ENCODE results near the gene MCAT. TPM values are rescaled to one million over a fixed set of nuclear protein-coding genes. Genes with fewer than 3 reads are reported as not detected.

MCAT gene
- polyA plus RNA-seq, 1 of the 3 experiments (the other 2 are of a cell fraction): 12.0 TPM

DNA sequence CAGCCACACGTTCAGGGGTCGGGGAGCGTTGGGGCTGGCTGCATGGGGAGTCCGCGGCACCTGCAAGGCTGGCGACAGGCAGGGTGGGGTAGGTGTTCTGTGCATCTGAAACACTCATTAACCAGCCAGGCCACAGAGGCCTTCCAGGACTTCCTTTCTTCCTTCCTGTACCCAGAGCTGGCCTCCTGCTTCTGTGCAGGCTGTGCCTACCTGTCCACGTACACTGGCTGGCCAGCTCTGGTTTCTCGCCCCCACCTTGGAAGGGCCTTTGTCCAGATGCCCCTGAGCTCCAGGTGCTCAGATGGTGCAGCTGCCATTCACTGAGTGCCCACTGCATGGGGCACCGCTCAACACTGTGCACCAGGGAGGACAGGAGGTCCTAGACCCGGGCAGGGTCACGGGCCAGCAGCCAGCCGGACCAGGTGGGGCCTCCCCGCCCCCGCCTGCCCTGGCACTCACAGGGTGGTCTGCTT lies 27.9 kb upstream of the MCAT start:
- Histone ChIP-seq H3K9ac (no peak overlapping the region), H3K4me2 (no peak overlapping the region), H3K27ac (ENCODE audit: low read depth in 2 of 2, low read length in 1 of 2) (no peak overlapping the region), H3K79me2 (ENCODE audit: insufficient read depth) (no peaks in the 10 kb centered on the region), H3F3A (replicated peaks; ENCODE audit: insufficient read depth) (no peaks in the 10 kb centered on the region), H3K4me3 (ENCODE audit: low read depth in 2 of 2, low read length in 1 of 2) (no peak overlapping the region), H3K9me2 (no peaks in the 10 kb centered on the region), H4K20me1 (ENCODE audit: insufficient read depth) (no peaks in the 10 kb centered on the region), H3K9me3 (no peaks in the 10 kb centered on the region), H3K4me1 (ENCODE audit: control insufficient read depth in 1 of 2, insufficient read depth in 2 of 2, low read depth in 1 of 2, low read length in 1 of 2) (no peaks in the 10 kb centered on the region; a peak in 1 of 4 replicates), H2AFZ (ENCODE audit: low read depth) (no peak overlapping the region), H3K27me3 (ENCODE audit: insufficient read depth) (no peaks in the 10 kb centered on the region), H3K36me3 (replicated peaks in 1 of 2; ENCODE audit: control insufficient read depth in 1 of 2, insufficient read depth in 2 of 2, low read length in 1 of 2) (peaks cover 0 to 3% of the 10 kb centered on the region in 2 experiments)
- ChIA-PET POLR2A (no interaction called here), CTCF (no interaction called here)
- DNase-seq: no peak
- TF ChIP-seq CHD2 (IDR thresholded peaks at IDR 0.05; ENCODE audit: low read length, partially characterized antibody): no peak
- no peak for TF ChIP-seq EZH2phosphoT487 (IDR thresholded peaks at IDR 0.05; ENCODE audit: borderline replicate concordance, low read depth)
- WGBS (ENCODE audit: low lambda C conversion rate): 90% methylated on average over 2 of the region's 14 CpGs

DNA sequence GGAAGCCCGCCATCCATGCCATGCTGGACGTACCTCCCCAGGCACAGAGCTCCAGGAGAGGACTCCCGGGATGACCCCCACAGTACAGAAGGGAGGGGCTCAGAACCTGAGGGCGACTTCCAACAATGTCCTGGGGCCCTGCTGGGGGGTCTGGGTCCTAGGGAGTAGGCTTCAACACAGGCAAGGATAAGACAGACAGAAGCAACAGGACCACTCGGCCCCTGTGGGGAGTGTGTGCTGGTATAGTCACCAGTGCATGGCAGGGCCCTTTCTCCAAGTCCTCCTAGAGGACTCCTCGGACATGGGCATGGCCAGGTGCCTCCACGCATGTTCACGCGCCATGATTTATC lies 26.9 kb upstream of the MCAT start:
- Histone ChIP-seq H4K20me1 (ENCODE audit: insufficient read depth) (no peaks in the 10 kb centered on the region), H3K9me3 (no peaks in the 10 kb centered on the region), H3F3A (replicated peaks; ENCODE audit: insufficient read depth) (no peaks in the 10 kb centered on the region), H3K9me2 (no peaks in the 10 kb centered on the region), H3K4me2 (no peak overlapping the region), H3K4me3 (ENCODE audit: low read depth in 2 of 2, low read length in 1 of 2) (no peak overlapping the region), H3K79me2 (ENCODE audit: insufficient read depth) (no peaks in the 10 kb centered on the region), H3K9ac (no peak overlapping the region), H3K36me3 (replicated peaks in 1 of 2; ENCODE audit: control insufficient read depth in 1 of 2, insufficient read depth in 2 of 2, low read length in 1 of 2) (peaks cover 0 to 3% of the 10 kb centered on the region in 2 experiments), H2AFZ (ENCODE audit: low read depth) (no peak overlapping the region), H3K27me3 (ENCODE audit: insufficient read depth) (no peaks in the 10 kb centered on the region), H3K27ac (ENCODE audit: low read depth in 2 of 2, low read length in 1 of 2) (no peak overlapping the region), H3K4me1 (ENCODE audit: control insufficient read depth in 1 of 2, insufficient read depth in 2 of 2, low read depth in 1 of 2, low read length in 1 of 2) (no peaks in the 10 kb centered on the region; a peak in 1 of 4 replicates)
- POLR2A ChIA-PET: no interaction called here
- CTCF ChIA-PET: no interaction called here
- DNase-seq: no peak
- TF ChIP-seq FOXM1 (IDR thresholded peaks at IDR 0.05; ENCODE audit: low read depth): no peak
- no peak for TF ChIP-seq RFX5 (IDR thresholded peaks at IDR 0.05; ENCODE audit: low read length)
- TF ChIP-seq GABPA (IDR thresholded peaks at IDR 0.05; ENCODE audit: low read depth): no peak
- TF ChIP-seq, protein P1, sequence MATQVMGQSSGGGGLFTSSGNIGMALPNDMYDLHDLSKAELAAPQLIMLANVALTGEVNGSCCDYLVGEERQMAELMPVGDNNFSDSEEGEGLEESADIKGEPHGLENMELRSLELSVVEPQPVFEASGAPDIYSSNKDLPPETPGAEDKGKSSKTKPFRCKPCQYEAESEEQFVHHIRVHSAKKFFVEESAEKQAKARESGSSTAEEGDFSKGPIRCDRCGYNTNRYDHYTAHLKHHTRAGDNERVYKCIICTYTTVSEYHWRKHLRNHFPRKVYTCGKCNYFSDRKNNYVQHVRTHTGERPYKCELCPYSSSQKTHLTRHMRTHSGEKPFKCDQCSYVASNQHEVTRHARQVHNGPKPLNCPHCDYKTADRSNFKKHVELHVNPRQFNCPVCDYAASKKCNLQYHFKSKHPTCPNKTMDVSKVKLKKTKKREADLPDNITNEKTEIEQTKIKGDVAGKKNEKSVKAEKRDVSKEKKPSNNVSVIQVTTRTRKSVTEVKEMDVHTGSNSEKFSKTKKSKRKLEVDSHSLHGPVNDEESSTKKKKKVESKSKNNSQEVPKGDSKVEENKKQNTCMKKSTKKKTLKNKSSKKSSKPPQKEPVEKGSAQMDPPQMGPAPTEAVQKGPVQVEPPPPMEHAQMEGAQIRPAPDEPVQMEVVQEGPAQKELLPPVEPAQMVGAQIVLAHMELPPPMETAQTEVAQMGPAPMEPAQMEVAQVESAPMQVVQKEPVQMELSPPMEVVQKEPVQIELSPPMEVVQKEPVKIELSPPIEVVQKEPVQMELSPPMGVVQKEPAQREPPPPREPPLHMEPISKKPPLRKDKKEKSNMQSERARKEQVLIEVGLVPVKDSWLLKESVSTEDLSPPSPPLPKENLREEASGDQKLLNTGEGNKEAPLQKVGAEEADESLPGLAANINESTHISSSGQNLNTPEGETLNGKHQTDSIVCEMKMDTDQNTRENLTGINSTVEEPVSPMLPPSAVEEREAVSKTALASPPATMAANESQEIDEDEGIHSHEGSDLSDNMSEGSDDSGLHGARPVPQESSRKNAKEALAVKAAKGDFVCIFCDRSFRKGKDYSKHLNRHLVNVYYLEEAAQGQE (IDR thresholded peaks at IDR 0.05; ENCODE audit: low read depth, low read length): no peak
- TF ChIP-seq SIN3A (IDR thresholded peaks at IDR 0.05; ENCODE audit: borderline replicate concordance, low read depth, low read length): no peak
- no peak for TF ChIP-seq NFIC (IDR thresholded peaks at IDR 0.05; ENCODE audit: borderline replicate concordance)
- TF ChIP-seq, protein P2, sequence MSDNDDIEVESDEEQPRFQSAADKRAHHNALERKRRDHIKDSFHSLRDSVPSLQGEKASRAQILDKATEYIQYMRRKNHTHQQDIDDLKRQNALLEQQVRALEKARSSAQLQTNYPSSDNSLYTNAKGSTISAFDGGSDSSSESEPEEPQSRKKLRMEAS (IDR thresholded peaks at IDR 0.05; ENCODE audit: low read depth): no peak
- no peak for TF ChIP-seq RCOR1 (IDR thresholded peaks at IDR 0.05; ENCODE audit: low read length)
- TF ChIP-seq EZH2phosphoT487 (IDR thresholded peaks at IDR 0.05; ENCODE audit: borderline replicate concordance, low read depth): no peak
- no peak for TF ChIP-seq JUND (IDR thresholded peaks at IDR 0.05)
- TF ChIP-seq, protein P3, sequence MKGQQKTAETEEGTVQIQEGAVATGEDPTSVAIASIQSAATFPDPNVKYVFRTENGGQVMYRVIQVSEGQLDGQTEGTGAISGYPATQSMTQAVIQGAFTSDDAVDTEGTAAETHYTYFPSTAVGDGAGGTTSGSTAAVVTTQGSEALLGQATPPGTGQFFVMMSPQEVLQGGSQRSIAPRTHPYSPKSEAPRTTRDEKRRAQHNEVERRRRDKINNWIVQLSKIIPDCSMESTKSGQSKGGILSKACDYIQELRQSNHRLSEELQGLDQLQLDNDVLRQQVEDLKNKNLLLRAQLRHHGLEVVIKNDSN (IDR thresholded peaks at IDR 0.05; ENCODE audit: borderline replicate concordance, low read depth): no peak
- TF ChIP-seq EP300 (IDR thresholded peaks at IDR 0.05; ENCODE audit: borderline replicate concordance in 1 of 2, low read depth in 1 of 2, low read length in 1 of 2): no peak
- TF ChIP-seq TCF12 (IDR thresholded peaks at IDR 0.05): no peak
- TF ChIP-seq MXI1 (IDR thresholded peaks at IDR 0.05; ENCODE audit: low read depth, low read length): no peak
- TF ChIP-seq, protein P4, sequence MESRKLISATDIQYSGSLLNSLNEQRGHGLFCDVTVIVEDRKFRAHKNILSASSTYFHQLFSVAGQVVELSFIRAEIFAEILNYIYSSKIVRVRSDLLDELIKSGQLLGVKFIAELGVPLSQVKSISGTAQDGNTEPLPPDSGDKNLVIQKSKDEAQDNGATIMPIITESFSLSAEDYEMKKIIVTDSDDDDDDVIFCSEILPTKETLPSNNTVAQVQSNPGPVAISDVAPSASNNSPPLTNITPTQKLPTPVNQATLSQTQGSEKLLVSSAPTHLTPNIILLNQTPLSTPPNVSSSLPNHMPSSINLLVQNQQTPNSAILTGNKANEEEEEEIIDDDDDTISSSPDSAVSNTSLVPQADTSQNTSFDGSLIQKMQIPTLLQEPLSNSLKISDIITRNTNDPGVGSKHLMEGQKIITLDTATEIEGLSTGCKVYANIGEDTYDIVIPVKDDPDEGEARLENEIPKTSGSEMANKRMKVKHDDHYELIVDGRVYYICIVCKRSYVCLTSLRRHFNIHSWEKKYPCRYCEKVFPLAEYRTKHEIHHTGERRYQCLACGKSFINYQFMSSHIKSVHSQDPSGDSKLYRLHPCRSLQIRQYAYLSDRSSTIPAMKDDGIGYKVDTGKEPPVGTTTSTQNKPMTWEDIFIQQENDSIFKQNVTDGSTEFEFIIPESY (IDR thresholded peaks at IDR 0.05; ENCODE audit: borderline replicate concordance, low read depth): no peak
- TF ChIP-seq RXRA (IDR thresholded peaks at IDR 0.05; ENCODE audit: borderline replicate concordance, low read depth): no peak
- no CpG with 5 or more reads among the region's 9 CpGs for WGBS (ENCODE audit: low lambda C conversion rate)

Data from SK-N-SH (cell line).